Measurements from ENCODE around the gene NR2E1. TPM values are rescaled to one million over a fixed set of nuclear protein-coding genes. Genes with fewer than 3 reads are reported as not detected.

NR2E1 gene
- total RNA-seq, 3 donors from 2014 or later, result not detected

- Mint-ChIP-seq H3K4me1 (ENCODE audit: low read depth) (no peaks in the 10 kb centered on the region), H3K9me3 (no peaks in the 10 kb centered on the region), H3K27me3 (ENCODE audit: low read depth) (no peaks in the 10 kb centered on the region), H3K36me3 (ENCODE audit: insufficient read depth) (peaks cover 3% of the 10 kb centered on the region), H3K4me3 (no peak overlapping the region)
- DNase-seq, result no peak
- ATAC-seq, result no peak
Observed at GRCh38 chr6:108200186-108200585, 34.4 kb downstream of the NR2E1 start.

GRCh38 chr6:108200631-108201030, 34.8 kb downstream of the NR2E1 start:
- Mint-ChIP-seq H3K9me3 (no peaks in the 10 kb centered on the region), H3K4me3 (no peak overlapping the region), H3K27me3 (ENCODE audit: low read depth) (no peaks in the 10 kb centered on the region), H3K4me1 (ENCODE audit: low read depth) (no peaks in the 10 kb centered on the region), H3K36me3 (ENCODE audit: insufficient read depth) (peaks cover 5% of the 10 kb centered on the region)
- DNase-seq (no peak), ATAC-seq (no peak)

- no peaks in the 10 kb centered on the region for H3K4me1 Mint-ChIP-seq (ENCODE audit: low read depth)
- no peak overlapping the region for H3K4me3 Mint-ChIP-seq
- no peaks in the 10 kb centered on the region for H3K27me3 Mint-ChIP-seq (ENCODE audit: low read depth)
- ATAC-seq (no peak), DNase-seq (no peak)
- no peaks in the 10 kb centered on the region for H3K9me3 Mint-ChIP-seq
- H3K36me3 Mint-ChIP-seq (ENCODE audit: insufficient read depth), result peaks cover 11% of the 10 kb centered on the region
Observed at GRCh38 chr6:108203189-108204112, 37.6 kb downstream of the NR2E1 start.

GRCh38 chr6:108207013-108207412, 41.2 kb downstream of the NR2E1 start:
- DNase-seq (no peak), ATAC-seq (no peak)
- Mint-ChIP-seq H3K9me3 (no peaks in the 10 kb centered on the region), H3K36me3 (ENCODE audit: insufficient read depth) (peaks cover 29% of the 10 kb centered on the region), H3K4me3 (no peak overlapping the region), H3K27me3 (ENCODE audit: low read depth) (no peaks in the 10 kb centered on the region), H3K4me1 (ENCODE audit: low read depth) (no peaks in the 10 kb centered on the region)

GRCh38 chr6:108209738-108210137, 43.9 kb downstream of the NR2E1 start:
- no peaks in the 10 kb centered on the region for H3K27me3 Mint-ChIP-seq (ENCODE audit: low read depth)
- H3K36me3 Mint-ChIP-seq (ENCODE audit: insufficient read depth), result peaks cover 35% of the 10 kb centered on the region

GRCh38 chr6:108210556-108210955, 44.7 kb downstream of the NR2E1 start:
- no peaks in the 10 kb centered on the region for H3K27me3 Mint-ChIP-seq (ENCODE audit: low read depth)
- ATAC-seq (no peak), DNase-seq (no peak)
- no peak overlapping the region for H3K4me3 Mint-ChIP-seq
- H3K4me1 Mint-ChIP-seq (ENCODE audit: low read depth), result no peaks in the 10 kb centered on the region
- peaks cover 37% of the 10 kb centered on the region for H3K36me3 Mint-ChIP-seq (ENCODE audit: insufficient read depth)
- H3K9me3 Mint-ChIP-seq, result no peaks in the 10 kb centered on the region

More at GRCh38 chr6:108209738-108210137, 43.9 kb downstream of the NR2E1 start:
- no peak overlapping the region for H3K4me3 Mint-ChIP-seq
- H3K9me3 Mint-ChIP-seq, result no peaks in the 10 kb centered on the region
- ATAC-seq (no peak), DNase-seq (no peak)
- no peaks in the 10 kb centered on the region for H3K4me1 Mint-ChIP-seq (ENCODE audit: low read depth)

GRCh38 chr6:108211671-108212070, 45.8 kb downstream of the NR2E1 start:
- H3K36me3 Mint-ChIP-seq (ENCODE audit: insufficient read depth), result peaks cover 38% of the 10 kb centered on the region
- DNase-seq (no peak), ATAC-seq (no peak)
- H3K4me1 Mint-ChIP-seq (ENCODE audit: low read depth), result no peaks in the 10 kb centered on the region
- no peak overlapping the region for H3K4me3 Mint-ChIP-seq
- H3K27me3 Mint-ChIP-seq (ENCODE audit: low read depth), result no peaks in the 10 kb centered on the region
- H3K9me3 Mint-ChIP-seq, result no peaks in the 10 kb centered on the region

GRCh38 chr6:108222064-108222463, 56.2 kb downstream of the NR2E1 start:
- peaks cover 27% of the 10 kb centered on the region for H3K36me3 Mint-ChIP-seq (ENCODE audit: insufficient read depth)
- DNase-seq (no peak), ATAC-seq (no peak)
- H3K9me3 Mint-ChIP-seq, result no peaks in the 10 kb centered on the region
- no peaks in the 10 kb centered on the region for H3K27me3 Mint-ChIP-seq (ENCODE audit: low read depth)
- no peak overlapping the region for H3K4me3 Mint-ChIP-seq
- H3K4me1 Mint-ChIP-seq (ENCODE audit: low read depth), result peaks cover 7% of the 10 kb centered on the region

- ATAC-seq (no peak), DNase-seq (no peak)
- no peak overlapping the region for H3K4me3 Mint-ChIP-seq
- H3K9me3 Mint-ChIP-seq, result no peaks in the 10 kb centered on the region
- H3K36me3 Mint-ChIP-seq (ENCODE audit: insufficient read depth), result peaks cover 27% of the 10 kb centered on the region
- H3K4me1 Mint-ChIP-seq (ENCODE audit: low read depth), result peaks cover 10% of the 10 kb centered on the region
- no peaks in the 10 kb centered on the region for H3K27me3 Mint-ChIP-seq (ENCODE audit: low read depth)
Observed at GRCh38 chr6:108222504-108222903, 56.7 kb downstream of the NR2E1 start.

GRCh38 chr6:108227290-108227689, 61.5 kb downstream of the NR2E1 start:
- no peaks in the 10 kb centered on the region for H3K9me3 Mint-ChIP-seq
- H3K4me3 Mint-ChIP-seq, result no peak overlapping the region
- peaks cover 12% of the 10 kb centered on the region for H3K36me3 Mint-ChIP-seq (ENCODE audit: insufficient read depth)
- DNase-seq (no peak), ATAC-seq (no peak)
- no peaks in the 10 kb centered on the region for H3K27me3 Mint-ChIP-seq (ENCODE audit: low read depth)
- H3K4me1 Mint-ChIP-seq (ENCODE audit: low read depth), result peaks cover 21% of the 10 kb centered on the region

- Mint-ChIP-seq H3K36me3 (ENCODE audit: insufficient read depth) (peaks cover 7% of the 10 kb centered on the region), H3K9me3 (no peaks in the 10 kb centered on the region), H3K4me1 (ENCODE audit: low read depth) (peaks cover 16% of the 10 kb centered on the region), H3K27me3 (ENCODE audit: low read depth) (no peaks in the 10 kb centered on the region), H3K4me3 (no peak overlapping the region)
- ATAC-seq (no peak), DNase-seq (no peak)
Observed at GRCh38 chr6:108228416-108228815, 62.6 kb downstream of the NR2E1 start.

- no peak overlapping the region for H3K4me3 Mint-ChIP-seq
- H3K4me1 Mint-ChIP-seq (ENCODE audit: low read depth), result peaks cover 15% of the 10 kb centered on the region
- DNase-seq (no peak), ATAC-seq (no peak)
- H3K9me3 Mint-ChIP-seq, result no peaks in the 10 kb centered on the region
- H3K36me3 Mint-ChIP-seq (ENCODE audit: insufficient read depth), result peaks cover 22% of the 10 kb centered on the region
- H3K27me3 Mint-ChIP-seq (ENCODE audit: low read depth), result no peaks in the 10 kb centered on the region
Observed at GRCh38 chr6:108235127-108235526, 69.3 kb downstream of the NR2E1 start.

GRCh38 chr6:108236791-108237190, 71.0 kb downstream of the NR2E1 start:
- ATAC-seq (no peak), DNase-seq (no peak)
- Mint-ChIP-seq H3K27me3 (ENCODE audit: low read depth) (no peaks in the 10 kb centered on the region), H3K4me3 (no peak overlapping the region), H3K9me3 (no peaks in the 10 kb centered on the region), H3K4me1 (ENCODE audit: low read depth) (peaks cover 15% of the 10 kb centered on the region), H3K36me3 (ENCODE audit: insufficient read depth) (peaks cover 30% of the 10 kb centered on the region)

- no peaks in the 10 kb centered on the region for H3K9me3 Mint-ChIP-seq
- no peak overlapping the region for H3K4me3 Mint-ChIP-seq
- peaks cover 38% of the 10 kb centered on the region for H3K36me3 Mint-ChIP-seq (ENCODE audit: insufficient read depth)
- H3K27me3 Mint-ChIP-seq (ENCODE audit: low read depth), result no peaks in the 10 kb centered on the region
- DNase-seq (no peak), ATAC-seq (no peak)
- H3K4me1 Mint-ChIP-seq (ENCODE audit: low read depth), result peaks cover 17% of the 10 kb centered on the region
Observed at GRCh38 chr6:108238322-108238721, 72.5 kb downstream of the NR2E1 start.

All from activated T-cell treated with anti-CD3 and anti-CD28 coated beads, Interleukin-2, amount 50 U/mL, for 4 hours (primary cell).